Keratinocyte (primary cell): ENCODE data around the gene OTOF. TPM values are rescaled to one million over a fixed set of nuclear protein-coding genes. Genes with fewer than 3 reads are reported as not detected.

Experiments
- DNase-seq: peaks from one replicate; pipeline ENCODE4 v3.0.0-alpha.2; 2011; ENCODE audit warnings: low read depth, missing footprints, low spot score
- FAIRE-seq: peaks from 2 replicates; lab custom pipeline; 2011; peaks lifted over from hg19 to GRCh38; lab: Jason Lieb, UNC
- H2AFZ ChIP-seq: 2 replicates; pipeline ENCODE4 v1.6.0; 2012; ENCODE audit warnings: low read length, control low read depth, inconsistent platforms; ENCODE audit not compliant: control insufficient read depth
- H3K27ac ChIP-seq: 2 replicates; pipeline ENCODE4 v1.5.1; 2011; ENCODE audit warnings: low read length; ENCODE audit not compliant: control insufficient read depth, insufficient read depth
- H3K27me3 ChIP-seq: 3 replicates; pipeline ENCODE4 v1.6.0; 2011; ENCODE audit warnings: low read length; ENCODE audit not compliant: control insufficient read depth, insufficient read depth; ENCODE audit errors: extremely low read depth
- H3K36me3 ChIP-seq, 2 experiments: 2 replicates in 1 of 2; 3 replicates in 1 of 2; pipeline ENCODE4 v1.5.1; 2011; ENCODE audit warnings: low read length in 2 of 2, mild to moderate bottlenecking in 1 of 2; ENCODE audit not compliant: control insufficient read depth in 2 of 2, insufficient read depth in 2 of 2; ENCODE audit errors: extremely low read depth in 1 of 2
- H3K4me1 ChIP-seq: 3 replicates; pipeline ENCODE4 v1.5.1; 2011; ENCODE audit warnings: low read length; ENCODE audit not compliant: control insufficient read depth, insufficient read depth; ENCODE audit errors: extremely low read depth
- H3K4me2 ChIP-seq: 3 replicates; pipeline ENCODE4 v1.6.0; 2011; ENCODE audit warnings: low read depth, low read length; ENCODE audit not compliant: control insufficient read depth, insufficient read depth; ENCODE audit errors: extremely low read depth
- H3K4me3 ChIP-seq, 3 experiments: fragments of 200-600 bp in 1 of 3; sonication (generic) in 1 of 3; 2 replicates in 2 of 3; 3 replicates in 1 of 3; pipeline ENCODE4 v1.5.1; 2011 to 2016; ENCODE audit warnings: low read length in 3 of 3, mild to moderate bottlenecking in 3 of 3, control low read depth in 2 of 3, inconsistent platforms in 1 of 3, low read depth in 1 of 3, mixed read lengths in 1 of 3, mixed run types in 1 of 3, moderate library complexity in 1 of 3; ENCODE audit not compliant: control insufficient read depth in 2 of 3, insufficient read depth in 2 of 3; ENCODE audit errors: extremely low read depth in 1 of 3
- H3K79me2 ChIP-seq: 2 replicates; pipeline ENCODE4 v1.6.0; 2012; ENCODE audit warnings: low read length; ENCODE audit not compliant: control insufficient read depth, insufficient read depth
- H3K9ac ChIP-seq: 3 replicates; pipeline ENCODE4 v1.6.0; 2011; ENCODE audit warnings: low read length; ENCODE audit not compliant: control insufficient read depth, insufficient read depth; ENCODE audit errors: extremely low read depth
- H3K9me1 ChIP-seq: 3 replicates; pipeline ENCODE4 v1.6.0; 2011; ENCODE audit warnings: low read length; ENCODE audit not compliant: control insufficient read depth, insufficient read depth; ENCODE audit errors: extremely low read depth
- H3K9me3 ChIP-seq: 2 replicates; pipeline ENCODE4 v1.5.1; 2012; ENCODE audit warnings: low read depth, low read length; ENCODE audit not compliant: control insufficient read depth
- H4K20me1 ChIP-seq: 3 replicates; pipeline ENCODE4 v1.6.0; 2011; ENCODE audit warnings: low read length; ENCODE audit not compliant: control insufficient read depth, insufficient read depth; ENCODE audit errors: extremely low read depth
- CTCF ChIP-seq, 3 experiments: IDR thresholded peaks in 1 of 3; conservative IDR thresholded peaks in 1 of 3; optimal IDR thresholded peaks in 1 of 3; 2 replicates in 2 of 3; 3 replicates in 1 of 3; pipeline versions ENCODE3 to v1.5.1; 2011; ENCODE audit warnings: low read length in 3 of 3, mild to moderate bottlenecking in 3 of 3, moderate library complexity in 2 of 3, control low read depth in 1 of 3, inconsistent platforms in 1 of 3; ENCODE audit not compliant: insufficient read depth in 2 of 3; ENCODE audit errors: extremely low read depth in 1 of 3
- EZH2 ChIP-seq: IDR thresholded peaks from one replicate; pipeline ENCODE4 v1.6.1; 2012; ENCODE audit warnings: inconsistent platforms, mild to moderate bottlenecking, low read length, moderate library complexity
- dilution Hi-C: fragments of 300-500 bp; cut with MboI; formaldehyde crosslinking; loops from one replicate; pipeline ENCODE4 v1.7.0; 2020; ENCODE audit warnings: low sequenced_read_pairs; ENCODE audit not compliant: extremely low pct_ligation_motif_present
- polyA plus RNA-seq, 5 experiments: library from polyadenylated mRNA; depleted of rRNA in 3 of 5; stranded (reverse) in 3 of 5; stranded (forward) in 1 of 5; unstranded in 1 of 5; fragments of >200 nt; gene quantifications; 1 replicate in 1 of 5; 2 replicates in 3 of 5; 3 replicates in 1 of 5; pipeline versions ENCODE4 v1.2.1 to v1.2.3, GENCODE V29; 2011 to 2012; ENCODE audit warnings: missing spikeins in 2 of 5, low read depth in 1 of 5, low replicate concordance in 1 of 5

Gene OTOF
- polyA plus RNA-seq, 1 donor (not counting 4 experiments of a cell fraction or from before 2014, with no cell fraction given): not detected

GRCh38 chr2:26432859-26433258 lies 45.1 kb downstream of the OTOF start:
- no peaks in the 10 kb centered on the region for H3K79me2 ChIP-seq
- H3K36me3 ChIP-seq: no peaks in the 10 kb centered on the region
- H2AFZ ChIP-seq: no peak overlapping the region
- H3K27me3 ChIP-seq: peaks cover 8% of the 10 kb centered on the region
- no peaks in the 10 kb centered on the region for H3K9me1 ChIP-seq
- no peak overlapping the region for H3K27ac ChIP-seq
- no peaks in the 10 kb centered on the region for H4K20me1 ChIP-seq
- no peak overlapping the region for H3K4me3 ChIP-seq
- DNase-seq (no peak), FAIRE-seq (no peak)
- no peak overlapping the region for H3K9ac ChIP-seq
- TF ChIP-seq EZH2 (no peak), CTCF (optimal IDR thresholded peaks at IDR 0.05 in 1 of 3, IDR thresholded peaks at IDR 0.05 in 1 of 3, conservative IDR thresholded peaks at IDR 0.05 in 1 of 3; ENCODE audit: extremely low read depth in 1 of 3, insufficient read depth in 2 of 3, low read length in 3 of 3) (no peak)
- no peak overlapping the region for H3K4me2 ChIP-seq
- H3K9me3 ChIP-seq: no peaks in the 10 kb centered on the region
- dilution Hi-C loops: no loop called here
- H3K4me1 ChIP-seq: no peaks in the 10 kb centered on the region

DNA sequence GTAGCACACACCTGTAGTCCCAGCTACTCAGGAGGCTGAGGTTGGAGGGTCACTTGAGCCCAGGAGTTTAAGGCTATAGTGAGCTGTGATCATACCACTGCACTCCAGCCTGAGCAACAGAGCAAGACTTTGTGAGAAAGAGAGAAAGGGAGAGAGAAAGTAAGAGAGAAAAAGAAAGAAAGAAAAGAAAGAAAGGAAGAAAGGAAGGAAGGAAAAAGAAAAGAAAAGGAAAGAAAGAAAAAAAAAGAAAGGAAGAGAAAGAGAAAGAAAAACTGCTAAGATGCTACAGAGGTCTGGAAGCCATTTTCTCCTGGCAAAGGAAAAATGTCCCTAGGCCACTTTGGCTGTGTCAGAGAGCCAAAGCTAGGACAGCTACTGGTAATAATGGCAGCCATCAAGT lies 45.6 kb downstream of the OTOF start:
- no peak overlapping the region for H3K27ac ChIP-seq
- H3K9me3 ChIP-seq: no peaks in the 10 kb centered on the region
- no peaks in the 10 kb centered on the region for H3K9me1 ChIP-seq
- H3K9ac ChIP-seq: no peak overlapping the region
- no peaks in the 10 kb centered on the region for H3K4me1 ChIP-seq
- no peaks in the 10 kb centered on the region for H3K36me3 ChIP-seq
- TF ChIP-seq EZH2: no peak
- TF ChIP-seq CTCF (optimal IDR thresholded peaks at IDR 0.05 in 1 of 3, IDR thresholded peaks at IDR 0.05 in 1 of 3, conservative IDR thresholded peaks at IDR 0.05 in 1 of 3; ENCODE audit: extremely low read depth in 1 of 3, insufficient read depth in 2 of 3, low read length in 3 of 3): no peak
- dilution Hi-C loops: no loop called here
- no peaks in the 10 kb centered on the region for H3K79me2 ChIP-seq
- DNase-seq (no peak), FAIRE-seq (no peak)
- H4K20me1 ChIP-seq: no peaks in the 10 kb centered on the region
- H3K4me3 ChIP-seq: no peak overlapping the region
- H3K4me2 ChIP-seq: no peak overlapping the region
- H2AFZ ChIP-seq: no peak overlapping the region
- peaks cover 8% of the 10 kb centered on the region for H3K27me3 ChIP-seq
